ENCODE results near the gene SETD1A.
A peak's percentile ranks its signal among the peaks of the same experiment; 100 is the strongest.

Gene SETD1A

GRCh38 chr16:30996985-30997724, 39.6 kb downstream of the SETD1A start:
- peak in 23 of 58 donors; percentile 8 to 61 (median 27) for DNase-seq

GRCh38 chr16:30997725-30998711, 40.5 kb downstream of the SETD1A start:
- DNase-seq = no peak

GRCh38 chr16:30998852-30999761, 41.6 kb downstream of the SETD1A start:
- DNase-seq = peak in 21 of 58 donors; percentile 7 to 67 (median 34)

GRCh38 chr16:31000671-31001382, 43.3 kb downstream of the SETD1A start:
- no peak for DNase-seq

- no peak for DNase-seq
These were observed 44.1 kb downstream of the SETD1A start for GRCh38 chr16:31001507-31002249.

- peak in 6 of 58 donors; percentile 14 to 40 (median 34) for DNase-seq
These were observed 44.7 kb downstream of the SETD1A start for GRCh38 chr16:31002250-31002700.

- DNase-seq = no peak
These were observed 45.3 kb downstream of the SETD1A start for GRCh38 chr16:31002862-31003341.

- no peak for DNase-seq
These were observed 46.2 kb downstream of the SETD1A start for GRCh38 chr16:31003744-31004143.

- DNase-seq = no peak
These were observed 47.1 kb downstream of the SETD1A start for GRCh38 chr16:31004658-31005057.

GRCh38 chr16:31005350-31006085, 48.0 kb downstream of the SETD1A start:
- DNase-seq = no peak

GRCh38 chr16:31006086-31006385, 48.5 kb downstream of the SETD1A start:
- DNase-seq = no peak

GRCh38 chr16:31006589-31006988, 49.0 kb downstream of the SETD1A start:
- DNase-seq = no peak

- no peak for DNase-seq
These were observed 50.1 kb downstream of the SETD1A start for GRCh38 chr16:31007684-31008083.

GRCh38 chr16:31008149-31008548, 50.6 kb downstream of the SETD1A start:
- no peak for DNase-seq

- DNase-seq = no peak
These were observed 51.0 kb downstream of the SETD1A start for GRCh38 chr16:31008551-31008950.

- DNase-seq = no peak
These were observed 51.6 kb downstream of the SETD1A start for GRCh38 chr16:31009120-31009519.

- DNase-seq = peak in 2 of 58 donors; percentile 25 to 54
These were observed 52.5 kb downstream of the SETD1A start for GRCh38 chr16:31009894-31010584.
